HG03175 (cell line): ENCODE results near the gene LCP2.
"Not testable (repeated sequence)": the region's sequence is repeated elsewhere in the genome, so short reads cannot be mapped to it uniquely, and the experiment has no call there.

ENCODE experiments used
- ATAC-seq: cut with Tn5 transposase; IDR thresholded peaks from one replicate; pipeline ENCODE4 v1.9.1; 2021; ENCODE audit warnings: mild to moderate bottlenecking, moderate library complexity; ENCODE audit not compliant: unreplicated experiment

The LCP2 gene

DNA sequence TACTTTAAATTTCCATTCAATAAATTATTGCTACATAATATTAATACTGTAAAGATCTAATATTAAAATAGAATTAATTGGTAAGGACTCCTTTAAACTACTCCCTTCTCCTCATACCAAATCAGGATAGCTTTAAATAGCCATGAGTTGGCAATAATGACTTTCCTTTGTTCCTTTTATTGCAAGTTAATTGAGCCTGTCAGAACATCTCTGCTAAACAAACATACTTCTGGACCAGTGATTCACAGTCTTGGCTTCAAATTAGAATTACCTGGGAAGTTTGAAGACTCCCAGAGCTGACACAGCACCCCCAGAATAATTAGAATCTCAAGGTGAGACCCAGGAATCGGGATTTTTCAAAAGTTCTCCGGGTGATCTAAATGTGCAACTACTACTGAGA lies 46.1 kb downstream of the LCP2 start:
- ATAC-seq = no peak

DNA sequence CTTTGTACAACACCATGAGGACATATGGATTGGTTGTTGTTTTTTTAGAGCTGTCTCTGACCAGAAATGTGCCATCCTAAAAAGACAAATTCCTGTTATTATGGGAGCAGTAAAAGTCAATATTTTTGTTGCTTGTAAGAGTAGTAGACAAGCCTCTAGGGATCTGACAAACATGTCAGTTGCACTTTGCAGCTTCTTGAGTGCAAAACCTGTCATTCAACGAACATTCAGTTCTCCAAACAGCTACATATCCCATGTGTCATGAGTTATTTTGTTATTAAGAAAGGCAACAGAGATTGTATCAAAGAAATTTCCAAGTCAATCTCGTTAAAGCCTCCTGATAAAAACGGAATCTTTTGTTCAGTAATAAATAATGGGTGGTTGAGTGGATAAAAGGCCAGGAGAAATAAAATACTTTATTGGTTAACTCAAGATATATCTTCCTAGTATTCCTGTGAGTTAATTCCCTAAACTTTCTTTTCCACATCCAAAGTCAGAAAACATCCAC lies 46.7 kb downstream of the LCP2 start:
- ATAC-seq = no peak

DNA sequence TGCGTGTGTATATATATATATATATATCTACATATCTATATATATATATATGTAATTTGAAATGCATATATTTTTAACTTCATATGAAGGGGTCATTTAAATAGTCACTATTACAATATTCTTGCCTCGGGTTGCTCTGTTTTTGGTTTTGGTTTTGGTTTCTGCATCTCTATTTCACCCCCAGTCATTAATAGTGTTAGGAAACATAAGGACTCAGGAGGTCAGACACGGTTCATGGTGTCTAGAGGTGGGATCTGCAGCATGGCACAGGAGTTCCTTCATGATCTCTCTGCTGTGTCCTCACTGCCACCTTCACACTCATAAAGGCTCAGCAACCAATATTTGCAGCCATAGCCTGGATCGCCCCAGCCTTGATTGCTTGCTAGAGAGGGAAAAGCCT lies 48.2 kb downstream of the LCP2 start:
- ATAC-seq = no peak

DNA sequence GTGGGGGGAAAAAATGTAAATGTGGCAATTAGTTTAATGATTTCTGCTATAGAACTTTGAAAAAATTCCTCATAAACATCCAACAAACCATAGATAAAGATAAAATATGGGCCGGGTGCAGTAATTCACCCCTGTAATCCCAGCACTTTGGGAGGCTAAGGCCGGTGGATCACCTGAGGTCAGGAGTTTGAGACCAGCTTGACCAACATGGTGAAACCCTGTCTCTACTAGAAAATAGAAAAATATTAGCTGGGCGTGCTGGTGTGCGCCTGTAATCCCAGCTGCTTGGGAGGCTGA lies 48.7 kb downstream of the LCP2 start:
- not testable (repeated sequence) for ATAC-seq

DNA sequence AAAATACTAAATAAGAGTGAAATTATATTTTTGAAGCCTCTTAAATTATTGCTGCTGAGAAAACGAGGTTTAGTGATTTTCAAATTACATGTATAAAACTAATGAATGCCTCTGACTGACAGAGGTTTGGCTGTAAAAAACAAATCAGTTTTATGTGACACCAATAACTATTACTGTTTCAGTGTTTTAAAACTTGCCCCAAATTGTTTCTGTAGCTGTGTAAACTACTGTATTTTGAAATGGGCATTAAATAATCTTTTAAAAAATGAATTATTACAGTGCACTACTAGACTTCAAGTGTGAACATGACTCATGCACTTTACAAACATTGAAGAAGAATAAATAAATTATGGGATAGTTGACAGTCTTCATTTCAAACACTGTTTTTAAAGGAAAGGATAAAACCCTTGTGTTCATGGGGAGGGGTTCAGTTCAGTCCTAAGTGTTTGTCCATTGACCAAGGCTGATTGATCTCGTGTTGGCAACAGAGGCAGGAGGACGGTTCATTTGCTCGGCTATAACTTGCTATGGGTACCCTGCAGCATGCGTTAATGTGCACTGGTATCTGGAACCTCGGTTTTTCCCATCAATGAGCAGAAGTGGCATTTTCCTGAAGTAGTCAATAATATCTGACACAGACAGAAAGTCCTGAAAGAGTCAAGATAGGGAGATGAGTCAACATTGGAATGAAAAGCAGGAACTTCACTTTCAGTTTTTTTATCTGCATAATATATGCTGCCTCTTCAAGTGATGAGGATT lies 49.2 kb downstream of the LCP2 start:
- ATAC-seq = no peak

DNA sequence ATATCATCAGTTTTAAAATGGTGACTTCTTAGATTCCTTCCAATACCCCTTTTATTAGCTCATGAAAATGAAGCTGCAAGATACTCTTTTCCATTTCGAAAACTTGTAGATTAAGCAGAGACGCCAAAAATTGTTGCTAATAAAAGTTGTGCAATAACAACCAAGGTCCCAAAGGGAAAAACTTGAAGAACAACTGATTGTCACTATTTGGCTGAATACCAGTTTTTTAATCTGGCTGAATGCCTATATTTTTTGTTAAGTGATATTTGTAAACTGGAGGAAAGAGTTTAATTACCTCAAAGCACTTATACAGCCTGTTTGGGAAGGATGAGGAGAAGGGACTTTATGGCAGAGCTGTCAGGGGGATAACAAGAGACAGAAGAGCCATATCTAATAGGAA lies 50.2 kb downstream of the LCP2 start:
- no peak for ATAC-seq

DNA sequence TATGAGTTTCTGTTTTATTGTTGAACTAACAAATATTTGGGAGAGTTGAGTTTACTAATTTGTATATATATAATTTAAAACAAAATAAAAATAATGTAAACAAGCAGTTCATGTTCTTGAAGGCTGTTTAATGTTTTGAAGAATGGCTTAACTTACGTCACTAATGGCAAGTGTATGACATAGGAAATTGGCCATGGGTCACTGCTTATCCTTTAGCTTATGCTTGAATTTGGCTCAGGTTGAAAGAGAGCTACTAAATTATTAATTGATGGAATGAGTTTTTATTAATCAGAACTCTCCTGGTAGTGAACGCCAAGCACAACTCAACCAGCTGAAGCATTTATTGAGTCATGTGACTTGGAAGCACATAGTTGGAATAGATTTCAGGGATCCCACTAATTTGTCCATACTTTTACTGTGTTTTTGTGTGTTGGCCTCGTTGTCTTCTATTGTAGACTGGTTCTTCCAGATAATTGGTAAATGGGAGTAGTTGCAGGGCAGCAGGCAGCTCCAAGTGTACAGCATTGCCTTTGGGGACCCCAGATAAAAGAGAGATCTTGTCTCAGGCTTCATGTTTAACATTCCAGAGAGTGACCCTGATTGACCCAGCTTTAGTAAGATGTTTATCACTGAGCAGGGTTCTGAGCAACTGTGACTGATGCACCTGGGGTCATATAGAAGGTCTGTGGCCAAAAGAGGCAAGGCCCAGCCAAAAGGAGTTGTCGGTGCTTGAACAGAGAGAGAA lies 51.3 kb downstream of the LCP2 start:
- no peak for ATAC-seq

DNA sequence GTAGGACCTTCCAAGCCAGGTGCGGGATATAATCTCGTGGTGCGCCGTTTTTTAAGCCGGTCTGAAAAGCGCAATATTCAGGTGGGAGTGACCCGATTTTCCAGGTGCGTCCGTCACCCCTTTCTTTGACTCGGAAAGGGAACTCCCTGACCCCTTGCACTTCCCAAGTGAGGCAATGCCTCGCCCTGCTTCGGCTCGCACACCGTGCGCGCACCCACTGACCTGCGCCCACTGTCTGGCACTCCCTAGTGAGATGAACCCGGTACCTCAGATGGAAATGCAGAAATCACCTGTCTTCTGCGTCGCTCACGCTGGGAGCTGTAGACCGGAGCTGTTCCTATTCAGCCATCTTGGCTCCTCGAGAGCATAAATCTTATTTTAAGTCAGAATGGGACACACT lies 52.1 kb downstream of the LCP2 start:
- not testable (repeated sequence) for ATAC-seq

DNA sequence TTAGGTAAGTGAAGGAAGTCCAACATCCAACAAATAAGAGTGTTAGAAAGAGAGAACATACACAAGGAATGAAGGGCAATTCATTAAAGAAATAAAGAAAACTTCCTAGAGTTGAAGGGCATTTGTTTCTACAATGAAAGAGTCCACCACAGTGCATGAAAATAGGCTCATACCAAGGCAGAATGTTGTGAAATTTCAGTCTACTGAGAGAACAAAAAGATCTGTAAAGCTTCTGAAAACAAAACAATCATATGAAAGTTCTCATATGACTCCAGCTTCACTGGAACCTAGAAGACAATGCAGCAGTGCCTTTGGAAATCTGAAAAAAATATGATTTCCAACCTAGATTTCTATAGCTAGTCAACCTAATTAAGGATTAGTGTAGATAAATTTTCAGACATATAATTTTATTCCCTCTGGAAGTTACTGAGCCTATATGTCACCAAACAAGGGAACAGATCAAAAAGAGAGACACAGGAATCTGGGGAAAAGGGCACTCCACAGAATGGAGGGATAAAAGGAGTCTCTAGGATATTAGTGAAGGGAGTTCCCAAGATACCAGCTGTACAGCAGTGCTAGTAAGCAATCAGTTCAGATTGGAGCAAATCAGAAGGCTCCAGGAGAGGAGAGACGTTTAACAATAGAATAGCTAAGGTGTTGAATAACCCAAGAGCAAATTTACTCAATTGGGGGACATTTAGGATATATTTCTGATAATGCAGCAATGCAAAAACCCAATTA lies 59.0 kb downstream of the LCP2 start:
- no peak for ATAC-seq

DNA sequence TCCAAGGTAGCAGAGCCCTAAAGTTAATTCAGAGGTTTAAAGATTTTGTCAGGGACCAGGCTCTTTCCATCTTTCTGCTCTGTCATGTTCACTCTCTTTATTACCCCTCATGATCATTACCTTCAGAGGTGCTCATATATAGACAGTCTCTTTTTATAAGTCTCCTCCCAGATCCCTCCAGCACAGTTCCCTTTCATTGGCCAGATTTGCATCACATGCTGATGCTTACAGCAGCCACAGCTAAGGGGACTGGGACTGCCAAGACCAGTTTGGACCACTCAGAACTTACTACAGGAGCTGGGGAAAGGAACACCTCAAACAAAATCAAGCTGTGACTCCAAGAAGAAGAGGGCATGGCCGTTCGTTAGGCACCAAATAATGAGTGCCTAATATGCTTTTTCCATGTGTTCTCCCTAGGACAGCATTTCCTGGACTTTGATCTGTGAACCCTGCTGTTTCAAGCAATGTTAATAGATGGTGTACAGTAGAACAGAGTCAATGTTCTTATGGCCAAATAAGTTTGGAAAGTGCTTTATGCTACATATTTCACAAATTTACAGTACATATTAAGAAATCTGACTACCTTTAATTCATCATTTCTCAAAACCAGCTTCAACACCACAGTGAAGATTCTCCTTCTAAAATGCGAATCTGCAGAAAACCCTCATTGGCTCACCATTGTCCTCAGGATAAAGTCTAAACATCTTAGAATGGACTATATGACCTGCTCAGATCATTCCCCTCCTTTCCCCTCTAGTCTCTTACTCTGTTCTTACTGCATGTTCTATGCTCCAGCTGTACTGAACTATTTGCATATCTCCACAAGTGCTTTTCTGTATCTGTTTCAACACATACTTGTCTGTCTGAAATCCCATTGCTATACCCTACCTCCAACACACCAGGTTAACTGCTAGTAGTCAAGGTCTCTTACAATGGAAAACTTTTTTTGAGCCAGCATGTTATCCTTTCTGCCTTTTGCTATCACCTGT lies 61.4 kb downstream of the LCP2 start:
- ATAC-seq = no peak

DNA sequence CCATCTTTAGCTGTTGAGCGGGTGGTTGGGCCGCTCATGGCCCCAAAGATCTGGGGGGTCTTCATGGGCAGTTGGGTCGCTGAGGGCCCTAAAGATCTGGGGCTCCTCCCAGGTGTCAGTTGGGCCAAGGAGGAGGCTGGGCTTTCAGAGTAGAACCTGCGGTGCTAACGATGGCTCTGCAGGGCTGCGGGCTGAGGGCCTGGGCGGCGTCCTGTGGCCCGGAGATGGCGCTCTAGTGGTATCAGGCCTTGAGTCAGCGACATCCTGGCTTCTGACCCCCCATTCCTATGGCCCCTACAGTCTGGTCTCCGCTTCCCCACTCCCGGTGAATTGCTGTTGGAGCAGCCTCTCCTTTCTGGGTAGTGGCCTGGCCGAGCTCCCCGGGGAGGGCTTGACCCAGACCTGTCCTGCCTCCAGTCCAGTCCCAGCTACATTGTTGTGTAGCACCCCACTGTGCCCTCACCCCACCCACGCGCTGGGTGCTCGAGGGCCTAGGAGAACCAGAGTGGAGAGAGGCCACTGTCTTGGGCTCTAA lies 64.2 kb downstream of the LCP2 start:
- no peak for ATAC-seq

DNA sequence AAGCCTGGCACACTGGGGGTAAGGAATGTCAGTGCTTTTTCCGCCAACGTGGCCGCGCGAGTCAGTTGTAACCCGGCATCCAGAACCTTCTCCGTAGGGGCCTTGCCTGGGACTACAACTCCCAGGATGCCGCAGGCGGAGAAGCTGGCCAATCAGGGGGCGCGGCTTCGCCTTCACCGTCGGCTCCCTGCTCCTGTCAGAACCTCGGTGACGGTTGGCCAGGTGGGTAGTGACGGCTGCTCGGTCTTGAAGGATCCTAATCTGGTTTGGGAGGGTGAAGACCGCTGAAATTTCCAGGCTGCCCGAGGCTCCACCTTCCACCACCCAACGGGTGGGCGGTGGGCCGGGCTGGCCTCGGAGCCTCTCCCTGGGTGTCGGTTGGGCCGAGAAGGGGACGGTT lies 64.8 kb downstream of the LCP2 start, which contains the start of gene C5orf58:
Gene C5orf58 (plus strand): TSS at position 200 of the 400 bp plus-strand sequence. CDS start 1,992 bp downstream, outside the sequence.
- no peak for ATAC-seq

DNA sequence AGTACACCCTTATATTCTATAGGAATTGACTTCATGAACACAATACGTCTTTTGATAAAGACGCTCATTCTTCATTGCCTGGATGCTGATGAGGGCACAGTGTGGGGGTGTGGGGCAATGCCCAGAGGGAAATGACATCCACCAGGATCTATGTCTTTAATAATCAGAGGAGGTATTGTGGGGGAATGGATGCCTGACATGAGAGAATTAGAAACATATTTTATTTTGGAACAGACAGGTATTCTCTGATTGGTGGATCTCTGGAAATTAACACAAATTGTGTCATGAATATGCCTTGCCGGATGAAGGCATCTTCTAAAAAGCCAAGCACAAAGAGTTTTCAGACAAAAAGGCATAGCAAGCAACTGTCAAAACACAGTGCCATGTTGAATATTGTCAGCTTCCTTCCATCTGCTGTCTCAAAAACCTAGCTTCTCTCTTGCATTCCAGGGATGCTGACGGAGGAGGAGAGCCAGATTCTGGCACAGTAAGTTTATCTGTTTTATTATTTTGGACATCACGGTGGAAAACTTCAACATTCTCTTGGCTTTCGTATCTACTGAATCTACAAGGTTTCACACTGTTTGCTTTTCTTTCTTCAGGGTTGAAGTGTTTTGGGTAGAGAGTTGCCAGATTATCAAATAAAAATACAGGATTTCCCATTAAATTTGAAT lies 68.7 kb downstream of the LCP2 start:
- ATAC-seq = no peak

DNA sequence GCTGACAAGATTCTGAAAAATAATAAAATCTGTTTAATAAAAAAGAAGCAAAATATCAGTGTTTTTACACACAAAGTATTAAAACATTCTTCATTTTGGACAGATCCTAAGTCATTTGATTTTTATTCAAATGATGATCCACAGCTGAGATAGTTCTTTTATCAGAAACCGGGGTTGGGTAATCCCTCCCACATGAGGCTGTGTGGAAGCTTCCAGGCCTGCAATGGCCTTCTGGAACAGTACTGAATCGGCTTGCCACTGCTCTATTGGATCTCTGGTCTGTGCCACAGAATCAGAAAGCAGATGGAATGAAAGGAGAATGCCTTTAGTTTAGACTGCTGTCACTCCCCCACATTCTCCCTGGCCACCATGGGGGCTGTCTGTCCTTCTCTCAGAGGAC lies 70.9 kb downstream of the LCP2 start:
- no peak for ATAC-seq

DNA sequence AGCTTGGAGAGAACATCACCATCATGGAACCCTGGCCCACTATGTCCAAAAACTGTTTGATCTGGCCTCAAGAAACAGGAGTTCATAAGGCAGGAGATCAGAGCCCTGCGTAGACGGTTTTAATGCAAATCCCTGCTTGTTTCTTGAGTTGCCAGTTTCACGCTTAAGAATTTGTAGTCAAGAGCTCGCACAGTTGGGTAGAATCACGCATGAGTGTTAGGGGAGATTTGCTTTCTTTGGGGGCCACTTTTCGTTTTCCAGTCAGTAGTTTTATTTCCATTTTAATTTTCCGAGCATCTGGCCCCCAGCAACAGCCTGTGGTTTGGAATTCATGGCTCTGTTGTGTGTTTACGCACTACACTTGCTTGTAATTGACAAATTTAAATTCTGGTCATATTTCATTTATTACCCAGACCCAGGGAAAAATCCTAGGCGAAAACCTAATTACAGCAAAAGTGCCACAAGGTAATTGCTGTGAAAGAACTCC lies 71.4 kb downstream of the LCP2 start:
- ATAC-seq = no peak

DNA sequence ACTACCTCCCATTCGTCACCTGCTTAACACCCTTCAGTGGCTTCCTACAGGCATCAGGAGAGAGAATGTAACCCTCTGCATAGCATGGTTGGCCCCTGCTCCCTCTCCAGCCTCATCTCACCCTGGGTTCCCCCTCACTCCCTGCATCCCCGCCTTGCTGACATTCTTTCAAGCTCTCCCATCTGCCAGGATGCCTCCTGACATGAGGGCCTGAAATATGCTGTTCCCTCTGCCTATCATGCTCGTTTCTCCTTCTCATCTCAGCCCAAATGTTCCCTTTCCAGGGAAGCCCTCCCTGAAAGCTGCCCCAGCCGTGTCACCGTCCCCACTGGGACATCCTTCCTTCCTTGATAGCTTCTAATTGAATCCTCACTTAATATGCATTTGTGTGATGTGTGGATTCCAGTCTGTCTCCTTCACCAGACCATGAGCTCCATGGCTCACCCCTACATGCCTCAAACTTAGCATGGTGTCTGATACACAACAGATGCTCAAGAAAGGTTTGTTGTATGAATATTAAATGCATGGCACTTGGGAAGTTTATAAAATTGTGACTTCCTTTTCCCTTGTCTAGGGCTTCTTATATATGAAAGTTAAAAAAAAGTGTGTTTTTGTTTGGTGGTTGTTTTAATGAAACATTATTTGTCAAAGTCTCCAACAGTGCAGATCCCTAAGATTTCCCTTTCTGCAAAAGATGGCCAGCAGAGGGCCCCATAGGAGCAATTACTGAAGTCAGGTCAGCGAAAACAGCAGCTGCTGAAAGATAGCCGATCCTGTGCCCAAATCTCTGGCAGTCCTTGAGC lies 72.0 kb downstream of the LCP2 start:
- no peak for ATAC-seq

DNA sequence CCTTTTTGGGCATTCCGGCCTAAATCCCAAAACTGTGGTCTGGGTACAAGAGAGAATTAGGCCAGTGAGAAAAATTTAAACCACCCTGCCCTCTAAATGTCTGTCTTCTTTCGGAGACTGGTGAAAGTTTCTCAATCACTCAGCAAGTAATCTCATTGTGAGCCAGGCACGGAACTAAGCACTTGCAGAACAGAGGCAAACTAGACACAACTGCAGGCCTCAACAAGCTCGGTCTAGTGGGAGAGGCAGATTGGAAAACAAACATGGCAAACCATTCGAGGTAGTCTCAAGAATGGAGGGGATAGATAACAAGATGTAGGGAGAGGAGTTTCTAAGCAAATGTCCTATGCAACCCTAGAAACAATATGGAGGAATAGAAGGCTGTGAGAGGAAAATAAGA lies 73.7 kb downstream of the LCP2 start:
- no peak for ATAC-seq

DNA sequence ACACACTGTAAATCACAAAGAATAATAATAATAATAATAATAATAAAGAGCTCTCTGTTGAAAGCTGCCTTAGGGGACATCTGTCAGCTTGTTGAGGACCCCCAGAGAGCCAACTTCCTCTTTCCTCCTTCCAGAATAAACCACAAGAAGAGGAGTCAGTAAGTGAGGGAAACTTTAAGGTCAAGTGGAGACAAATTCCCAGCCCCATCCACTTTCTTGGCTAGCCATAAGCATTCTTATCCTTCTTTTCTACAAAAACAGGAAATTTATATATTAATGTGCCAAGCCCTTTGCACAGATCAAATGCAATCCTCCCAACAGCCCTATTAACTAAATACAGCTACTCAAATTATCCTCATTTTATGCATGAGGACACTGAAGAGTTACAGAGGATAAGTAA lies 74.2 kb downstream of the LCP2 start:
- no peak for ATAC-seq

DNA sequence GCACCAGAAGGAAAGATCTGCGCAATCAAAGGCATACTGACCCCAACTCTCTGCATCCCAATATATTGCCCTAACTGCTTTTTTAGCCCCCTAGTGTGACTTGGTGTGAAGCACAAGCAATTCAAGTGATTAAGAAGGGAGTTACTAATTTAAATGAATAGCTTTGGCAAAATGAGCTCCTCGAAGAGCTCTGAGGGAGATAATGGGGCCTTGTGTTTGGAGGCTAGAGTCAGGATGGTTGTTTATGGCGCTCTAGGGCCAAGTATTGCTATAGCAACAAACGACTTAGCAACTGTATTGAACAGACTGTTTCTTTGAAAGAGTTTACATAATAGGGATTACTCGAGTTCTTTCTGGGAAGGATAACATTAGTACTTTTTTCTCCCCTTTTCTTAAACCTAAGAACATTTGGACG lies 76.2 kb downstream of the LCP2 start:
- ATAC-seq = no peak
